AG04450 (cell line): ENCODE results near the gene TMEM126B. TPM values are rescaled to one million over a fixed set of nuclear protein-coding genes. Genes with fewer than 3 reads are reported as not detected.

ENCODE experiments used
- CTCF ChIA-PET: fragments of 300-600, 350-600 bp; formaldehyde crosslinking; extraction: SDS; loops from one replicate; lab custom pipeline; 2022; ENCODE audit warnings: antibody characterized with exemption, inconsistent platforms; lab: Charles Lee
- POLR2A ChIA-PET: fragments of 350-600 bp; formaldehyde crosslinking; extraction: SDS; loops from one replicate; lab custom pipeline; 2021; ENCODE audit warnings: antibody characterized with exemption, inconsistent platforms; lab: Yijun Ruan, JAX
- DNase-seq: peaks from one replicate; pipeline ENCODE4 v3.0.0-alpha.2; 2011; ENCODE audit warnings: low read depth, low spot score
- H3K27ac ChIP-seq: one replicate; pipeline ENCODE4 v1.5.1; 2012; ENCODE audit warnings: low read depth, low read length, control low read depth
- H3K27me3 ChIP-seq: one replicate; pipeline ENCODE4 v1.6.0; 2012; ENCODE audit warnings: low read length; ENCODE audit not compliant: control insufficient read depth, insufficient read depth
- H3K4me3 ChIP-seq: 2 replicates; pipeline ENCODE4 v1.5.1; 2011; ENCODE audit warnings: mild to moderate bottlenecking, low read depth, low read length, control low read depth
- H3K9me3 ChIP-seq: 2 replicates; pipeline ENCODE4 v1.5.1; 2012; ENCODE audit warnings: low read length; ENCODE audit not compliant: control insufficient read depth, insufficient read depth
- polyA plus RNA-seq: library from polyadenylated mRNA; depleted of rRNA; stranded (reverse); fragments of >200 nt; gene quantifications from 2 replicates; pipeline ENCODE4 v1.2.3, GENCODE V29; 2011
- TF ChIP-seq, protein P1 (sequence below): IDR thresholded peaks from 2 replicates; pipeline ENCODE4 v1.5.1; 2011; ENCODE audit warnings: low read depth, low read length, control low read depth, inconsistent platforms

Gene TMEM126B
- polyA plus RNA-seq, 1 experiment: 86.2 TPM

DNA sequence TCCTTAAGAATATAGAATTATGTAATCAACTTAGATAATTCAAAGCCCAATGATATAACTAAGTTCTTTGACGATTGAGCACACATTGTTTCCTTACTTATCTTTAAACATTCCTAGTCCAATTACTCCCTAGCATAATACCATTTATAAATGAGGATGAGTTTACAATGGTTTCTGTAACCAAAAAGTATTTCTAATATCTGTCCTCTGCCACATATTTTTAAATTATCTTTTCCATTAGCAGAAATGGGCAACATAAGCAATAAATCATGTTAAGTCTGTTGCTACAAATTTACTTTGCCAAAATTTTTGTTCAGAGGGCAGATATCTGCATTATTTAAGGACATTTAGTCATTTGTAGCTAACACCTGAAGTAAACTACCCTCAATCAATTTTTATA, 29.8 kb downstream of the TMEM126B start:
- H3K4me3 ChIP-seq: no peak overlapping the region
- no peaks in the 10 kb centered on the region for H3K27me3 ChIP-seq
- POLR2A ChIA-PET: no interaction called here
- no peaks in the 10 kb centered on the region for H3K9me3 ChIP-seq
- CTCF ChIA-PET: interaction anchor here (1.6 kb wide), 1 partner anchor 8 kb away, joined by 4 read pairs; no protein-coding TSS in a partner anchor
- H3K27ac ChIP-seq: no peak overlapping the region
- TF ChIP-seq, protein P1, sequence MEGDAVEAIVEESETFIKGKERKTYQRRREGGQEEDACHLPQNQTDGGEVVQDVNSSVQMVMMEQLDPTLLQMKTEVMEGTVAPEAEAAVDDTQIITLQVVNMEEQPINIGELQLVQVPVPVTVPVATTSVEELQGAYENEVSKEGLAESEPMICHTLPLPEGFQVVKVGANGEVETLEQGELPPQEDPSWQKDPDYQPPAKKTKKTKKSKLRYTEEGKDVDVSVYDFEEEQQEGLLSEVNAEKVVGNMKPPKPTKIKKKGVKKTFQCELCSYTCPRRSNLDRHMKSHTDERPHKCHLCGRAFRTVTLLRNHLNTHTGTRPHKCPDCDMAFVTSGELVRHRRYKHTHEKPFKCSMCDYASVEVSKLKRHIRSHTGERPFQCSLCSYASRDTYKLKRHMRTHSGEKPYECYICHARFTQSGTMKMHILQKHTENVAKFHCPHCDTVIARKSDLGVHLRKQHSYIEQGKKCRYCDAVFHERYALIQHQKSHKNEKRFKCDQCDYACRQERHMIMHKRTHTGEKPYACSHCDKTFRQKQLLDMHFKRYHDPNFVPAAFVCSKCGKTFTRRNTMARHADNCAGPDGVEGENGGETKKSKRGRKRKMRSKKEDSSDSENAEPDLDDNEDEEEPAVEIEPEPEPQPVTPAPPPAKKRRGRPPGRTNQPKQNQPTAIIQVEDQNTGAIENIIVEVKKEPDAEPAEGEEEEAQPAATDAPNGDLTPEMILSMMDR: no peak
- DNase-seq: no peak

DNA sequence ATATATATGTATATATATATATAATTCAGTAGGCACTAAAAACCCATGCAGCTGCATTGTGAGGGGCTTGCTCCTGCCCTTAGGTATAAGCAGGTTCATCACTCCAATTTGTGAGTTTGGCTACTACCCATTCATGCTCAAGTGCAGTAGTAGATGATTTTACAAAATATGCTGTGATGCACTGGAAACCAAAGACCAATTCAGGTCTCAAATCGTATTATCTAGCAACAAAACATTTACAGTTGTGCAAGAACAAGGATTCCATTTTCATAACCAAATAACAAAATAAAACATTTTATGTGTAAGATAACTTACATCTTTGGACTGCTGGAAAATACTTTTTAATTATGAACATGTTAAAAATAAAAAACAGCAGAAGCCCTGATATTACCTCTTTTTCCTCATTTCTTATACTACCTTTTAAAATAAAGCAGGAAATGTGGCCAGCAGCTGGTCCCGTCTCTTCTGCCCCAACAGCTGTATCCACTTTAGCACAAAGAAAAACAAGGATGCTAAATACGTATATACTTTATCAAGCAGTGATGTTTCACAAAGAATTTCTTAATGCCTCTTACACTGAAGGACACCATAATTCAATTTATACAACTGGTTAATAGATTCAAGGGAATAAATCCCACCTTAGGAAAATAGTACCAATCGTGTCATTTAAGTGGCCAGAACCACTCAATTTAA, 33.7 kb downstream of the TMEM126B start:
- no peak overlapping the region for H3K27ac ChIP-seq
- ChIA-PET CTCF (interaction anchor here (0.5 kb wide), 1 partner anchor 79 kb away, joined by 3 read pairs; no protein-coding TSS in a partner anchor), POLR2A (interaction anchor here (0.7 to 4.3 kb wide), 3 partner anchors 13 to 497 kb away, joined by 3 to 43 read pairs (median 19); partner anchors contain the start of genes CCDC89 and TMEM126A)
- no peaks in the 10 kb centered on the region for H3K27me3 ChIP-seq
- H3K9me3 ChIP-seq: peaks cover 2% of the 10 kb centered on the region; the same call in 1 of the 2 replicates
- no peak for DNase-seq
- TF ChIP-seq, protein P1: no peak
- H3K4me3 ChIP-seq: peak overlapping the region; percentile 91

DNA sequence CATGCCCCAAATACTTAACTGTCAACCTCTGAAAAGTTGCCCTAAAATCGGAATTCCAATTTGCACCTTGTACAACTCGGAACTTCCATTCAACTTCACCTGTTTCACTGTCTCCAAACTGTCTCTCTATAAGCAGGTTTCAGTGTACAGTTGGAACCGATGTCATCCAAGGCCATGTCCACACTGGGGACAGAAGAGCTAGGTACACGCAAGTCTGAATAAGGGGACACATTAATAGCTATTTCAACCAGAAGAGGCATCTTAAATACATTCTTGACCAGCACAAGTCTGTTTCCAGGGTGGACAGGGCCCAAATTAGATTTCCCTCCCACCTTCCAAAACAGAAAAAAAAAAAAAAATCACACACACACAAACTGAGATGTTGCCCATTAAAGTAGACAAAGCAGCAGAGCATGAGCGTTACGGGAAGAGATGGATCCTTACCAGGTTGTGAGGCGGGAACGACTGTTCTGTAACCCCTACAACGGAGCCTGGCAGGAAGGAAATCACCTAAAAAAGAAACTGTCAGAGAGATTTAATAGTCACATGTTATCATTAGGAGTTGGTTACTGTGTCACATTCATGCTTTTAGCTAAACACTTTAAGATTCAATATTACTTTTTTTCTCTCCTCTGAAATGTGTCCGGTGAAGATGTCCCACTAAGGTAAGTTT, 34.8 kb downstream of the TMEM126B start:
- CTCF ChIA-PET: interaction anchor here (0.9 kb wide), 1 partner anchor 67 kb away, joined by 3 read pairs; no protein-coding TSS in a partner anchor
- no peak for DNase-seq

DNA sequence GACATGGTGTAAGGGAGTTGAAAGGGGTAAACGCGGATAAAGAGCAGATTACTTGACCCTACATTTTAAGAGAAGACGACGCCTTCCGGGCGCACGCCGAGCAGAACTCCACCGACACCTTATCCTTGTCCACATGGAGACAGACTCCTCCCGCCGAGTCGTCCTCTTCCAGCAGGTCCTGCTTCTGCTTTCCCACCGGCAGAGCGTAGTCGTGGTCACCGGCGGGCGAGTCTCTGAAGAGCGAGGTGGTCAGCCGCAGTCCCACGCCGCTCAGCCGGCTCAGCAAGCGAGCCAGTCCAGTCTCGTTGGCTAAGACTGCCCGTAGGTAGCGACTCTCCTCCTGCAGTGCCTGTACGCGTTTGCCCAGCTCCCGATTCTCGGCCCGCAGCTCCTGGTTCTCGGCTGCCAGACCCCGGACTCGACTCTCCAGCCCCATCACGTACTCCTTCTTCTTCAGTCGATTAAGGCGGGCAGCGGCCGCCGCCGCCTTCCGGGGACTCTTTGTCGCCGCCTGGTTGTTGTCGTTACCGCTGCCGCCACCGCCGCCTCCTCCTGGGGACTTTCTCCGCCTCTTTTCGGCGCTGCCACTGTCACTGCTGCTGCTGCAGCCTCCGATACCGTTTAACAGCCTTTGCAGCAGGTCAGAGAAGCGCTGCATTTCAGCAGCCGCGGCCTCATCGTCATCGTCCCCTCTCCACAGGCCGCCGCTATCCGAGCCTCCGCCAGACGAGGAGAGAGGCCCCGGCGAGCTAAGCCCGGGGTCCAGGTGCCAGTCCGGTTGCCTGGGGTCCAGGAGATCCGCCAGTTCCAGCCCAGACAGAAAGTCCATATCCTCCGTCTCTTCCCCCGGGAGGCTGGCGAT, 35.6 kb downstream of the TMEM126B start:
- H3K27me3 ChIP-seq: no peaks in the 10 kb centered on the region
- peaks cover 2% of the 10 kb centered on the region; the same call in 1 of the 2 replicates for H3K9me3 ChIP-seq
- TF ChIP-seq, protein P1: peak; percentile 35; the same call in 1 of the 2 replicates
- POLR2A ChIA-PET: interaction anchor here (0.5 to 4.3 kb wide), 5 partner anchors 15 to 153 kb away, joined by 3 to 43 read pairs (median 7); partner anchors contain the start of genes CCDC89 and TMEM126A
- H3K27ac ChIP-seq: peak overlapping the region; percentile 97
- CTCF ChIA-PET: interaction anchor here (0.7 to 1.3 kb wide), 4 partner anchors 21 to 883 kb away, joined by 3 to 5 read pairs (median 3); no protein-coding TSS in a partner anchor
- H3K4me3 ChIP-seq: peak overlapping the region; percentile 91
- DNase-seq: no peak

More for the DNA sequence above, 34.8 kb downstream of the TMEM126B start:
- peaks cover 2% of the 10 kb centered on the region; the same call in 1 of the 2 replicates for H3K9me3 ChIP-seq
- TF ChIP-seq, protein P1: no peak
- no peaks in the 10 kb centered on the region for H3K27me3 ChIP-seq
- H3K27ac ChIP-seq: no peak overlapping the region
- POLR2A ChIA-PET: interaction anchor here (0.6 to 4.3 kb wide), 4 partner anchors 15 to 665 kb away, joined by 3 to 43 read pairs (median 13); partner anchors contain the start of genes CCDC89 and TMEM126A
- H3K4me3 ChIP-seq: peak overlapping the region; percentile 91
